GM04504 (cell line): ENCODE results near the gene EHBP1L1.

ENCODE experiments used
- DNase-seq: peaks from one replicate; pipeline ENCODE4 v3.0.0-alpha.2; 2012; ENCODE audit warnings: low read depth

EHBP1L1 gene

DNA sequence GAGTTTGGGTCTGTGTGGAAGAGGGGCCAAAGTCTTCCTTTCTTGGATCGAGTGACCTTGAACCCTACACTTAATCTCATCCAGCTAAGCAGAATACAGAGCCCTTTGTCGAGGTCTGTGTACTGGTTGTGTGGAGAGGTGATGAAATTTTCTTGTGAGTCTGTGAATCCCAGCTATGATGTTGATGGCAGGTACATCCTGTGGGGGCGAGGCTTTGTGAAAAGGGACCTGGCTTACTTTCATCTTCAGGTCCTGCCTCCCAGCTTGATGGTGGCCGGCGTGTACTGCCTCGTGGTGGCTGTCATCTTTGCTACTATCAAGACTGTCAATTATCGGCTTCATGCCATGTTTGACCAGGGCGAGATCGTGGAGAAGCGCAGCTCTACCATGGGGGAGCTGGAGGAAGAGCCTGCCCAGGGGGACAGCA is 40.7 kb downstream of the EHBP1L1 start:
- no peak for DNase-seq

DNA sequence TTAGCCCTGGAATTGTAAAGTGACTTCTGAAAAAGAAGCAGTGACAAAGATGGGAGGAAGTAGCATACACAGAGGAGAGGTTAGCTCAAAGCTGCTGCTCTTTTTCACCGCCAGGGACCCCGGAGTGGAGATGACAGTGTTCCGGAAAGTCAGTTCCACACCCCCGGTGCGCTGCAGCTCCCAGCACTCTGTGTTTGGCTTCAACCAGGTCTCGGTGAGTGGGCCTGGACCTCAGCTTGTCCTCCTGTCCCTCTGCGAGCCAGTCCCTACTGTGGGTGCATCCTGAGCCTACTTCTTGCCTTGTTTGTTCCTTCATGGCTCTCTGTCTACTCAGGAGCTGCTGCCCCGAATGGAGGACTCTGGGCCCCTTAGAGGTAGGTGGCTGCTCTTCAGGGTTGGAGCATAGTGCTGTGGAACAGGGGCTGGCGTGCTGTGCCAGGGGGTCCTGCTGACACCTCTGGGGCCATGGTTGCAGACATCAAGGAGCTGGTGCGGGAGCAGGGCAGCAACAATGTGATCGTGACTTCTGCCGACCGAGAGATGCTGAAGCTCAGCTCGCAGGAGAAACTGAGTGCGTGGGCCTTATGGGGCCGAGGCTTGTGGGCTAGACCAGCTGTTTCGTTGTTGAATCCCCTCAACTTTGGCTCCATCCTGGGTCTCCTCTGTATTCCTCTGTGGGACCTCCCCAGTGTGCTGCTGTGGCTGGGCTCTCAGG is 41.4 kb downstream of the EHBP1L1 start:
- no peak for DNase-seq

DNA sequence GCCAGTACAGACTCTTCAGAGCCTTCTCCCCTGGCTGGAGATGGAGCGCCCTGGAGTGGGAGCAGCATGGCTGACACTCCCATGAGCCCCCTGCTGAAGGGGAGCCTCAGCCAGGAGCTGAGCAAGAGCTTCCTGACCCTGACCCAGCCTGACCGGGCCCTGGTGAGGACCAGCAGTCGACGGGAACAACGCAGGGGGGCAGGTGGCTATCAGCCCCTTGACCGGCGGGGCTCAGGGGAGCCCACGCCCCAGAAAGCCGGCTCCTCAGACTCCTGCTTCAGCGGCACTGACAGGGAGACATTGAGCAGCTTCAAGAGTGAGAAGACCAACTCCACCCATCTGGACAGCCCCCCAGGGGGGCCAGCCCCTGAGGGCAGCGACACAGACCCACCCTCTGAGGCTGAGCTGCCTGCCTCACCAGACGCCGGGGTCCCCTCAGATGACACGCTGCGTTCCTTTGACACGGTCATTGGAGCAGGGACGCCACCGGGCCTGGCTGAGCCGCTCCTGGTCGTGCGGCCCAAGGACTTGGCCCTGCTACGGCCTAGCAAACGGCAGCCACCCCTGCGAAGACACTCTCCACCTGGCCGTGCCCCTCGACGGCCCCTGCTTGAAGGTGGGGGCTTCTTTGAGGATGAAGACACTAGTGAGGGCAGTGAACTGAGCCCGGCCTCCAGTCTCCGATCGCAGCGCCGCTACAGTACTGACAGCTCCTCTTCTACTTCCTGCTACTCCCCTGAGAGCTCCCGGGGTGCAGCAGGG is 42.3 kb downstream of the EHBP1L1 start:
- no peak for DNase-seq

DNA sequence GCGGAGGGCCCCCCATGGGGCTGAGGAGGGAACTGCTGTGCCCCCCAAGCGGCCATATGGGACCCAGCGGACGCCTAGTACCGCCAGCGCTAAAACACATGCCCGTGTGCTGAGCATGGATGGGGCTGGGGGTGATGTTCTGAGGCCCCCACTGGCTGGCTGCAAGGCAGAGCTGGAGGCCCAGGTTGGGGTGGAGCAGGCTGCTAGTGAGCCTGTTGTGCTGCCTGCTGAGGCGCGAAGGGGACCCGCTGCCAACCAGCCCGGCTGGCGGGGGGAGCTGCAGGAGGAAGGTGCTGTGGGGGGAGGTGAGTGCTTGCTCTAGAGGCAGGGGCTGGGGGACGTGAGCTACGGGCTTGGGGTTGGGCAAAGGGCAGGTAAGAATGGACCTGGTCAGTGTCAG is 42.9 kb downstream of the EHBP1L1 start:
- no peak for DNase-seq

DNA sequence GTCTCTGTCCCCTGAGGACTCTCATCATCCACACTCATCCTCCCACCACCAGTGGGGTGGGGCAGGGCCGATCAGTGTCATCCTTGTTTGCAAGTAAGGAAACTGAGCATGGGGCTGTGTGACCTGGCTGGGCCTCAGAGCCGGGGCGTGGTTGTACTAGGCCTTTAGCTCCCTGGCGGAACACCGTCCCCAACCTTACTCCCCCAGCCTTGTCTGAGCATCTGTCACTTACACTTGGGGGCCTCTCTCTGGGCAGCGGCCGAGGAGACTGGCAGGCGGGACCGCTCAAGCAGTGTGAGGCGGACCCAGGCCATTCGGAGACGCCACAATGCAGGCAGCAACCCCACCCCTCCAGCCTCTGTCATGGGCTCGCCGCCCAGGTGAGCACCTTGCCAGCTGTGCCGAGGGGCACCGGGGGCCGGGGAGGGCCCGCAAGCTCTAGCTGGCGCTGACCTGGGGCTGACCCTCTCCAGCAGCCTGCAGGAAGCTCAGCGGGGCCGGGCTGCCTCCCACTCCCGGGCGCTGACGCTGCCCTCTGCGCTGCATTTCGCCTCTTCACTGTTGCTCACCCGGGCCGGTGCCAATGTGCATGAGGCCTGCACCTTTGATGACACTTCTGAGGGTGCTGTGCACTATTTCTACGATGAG is 43.6 kb downstream of the EHBP1L1 start:
- no peak for DNase-seq

DNA sequence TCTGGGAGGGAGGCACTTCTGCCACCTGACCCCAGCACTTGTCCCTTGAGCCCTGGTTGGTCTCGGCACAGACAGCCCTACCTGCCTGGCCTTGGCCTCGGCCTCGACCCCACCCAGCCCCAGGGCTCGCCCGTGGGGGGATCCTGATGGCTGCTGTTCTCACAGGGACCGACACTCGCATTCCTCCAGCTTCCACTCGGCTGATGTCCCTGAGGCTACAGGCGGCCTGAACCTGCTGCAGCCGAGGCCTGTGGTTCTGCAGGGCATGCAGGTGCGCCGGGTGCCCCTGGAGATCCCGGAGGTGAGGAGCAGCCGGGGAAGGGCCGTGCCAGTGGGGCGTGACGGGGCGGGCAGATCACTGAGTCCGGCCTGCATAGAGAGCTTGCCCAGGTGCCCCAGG is 44.8 kb downstream of the EHBP1L1 start:
- no peak for DNase-seq

DNA sequence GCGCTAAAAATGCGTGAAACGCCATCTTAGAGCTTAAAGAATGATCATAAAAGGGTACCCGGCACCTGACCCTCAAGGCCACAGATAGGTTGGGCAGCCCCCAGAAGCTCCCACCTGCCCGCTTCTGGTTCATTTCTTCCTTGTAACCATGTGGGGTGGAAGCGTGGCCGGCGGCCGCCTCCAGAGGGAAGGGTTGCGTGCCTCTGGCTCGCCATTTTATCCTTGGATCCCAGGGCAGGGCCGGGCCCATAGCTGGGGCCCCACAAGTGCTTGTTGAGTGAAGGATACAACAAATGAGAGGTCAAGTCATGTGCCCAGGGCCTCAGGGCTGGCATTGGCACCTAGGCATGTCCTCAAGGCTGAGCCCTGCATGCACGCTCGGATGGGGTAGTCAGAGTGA is 45.6 kb downstream of the EHBP1L1 start:
- DNase-seq = no peak

DNA sequence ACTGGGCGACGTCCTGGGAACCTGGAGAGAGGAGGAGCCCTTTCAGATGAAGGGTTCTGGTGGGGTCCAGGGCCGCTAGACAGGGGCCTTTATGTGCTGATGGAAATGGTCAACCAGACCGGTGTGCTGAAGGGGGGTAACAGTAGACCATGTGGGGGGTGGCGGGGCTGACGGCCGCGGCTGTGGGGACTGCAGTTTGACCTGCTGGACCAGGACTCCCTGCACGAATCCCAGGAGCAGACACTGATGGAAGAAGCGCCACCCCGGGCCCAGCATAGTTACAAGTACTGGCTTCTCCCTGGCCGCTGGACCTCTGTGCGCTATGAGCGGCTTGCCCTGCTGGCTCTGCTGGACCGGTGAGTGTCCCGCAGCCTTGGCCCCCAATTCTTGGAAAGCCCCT is 46.2 kb downstream of the EHBP1L1 start:
- no peak for DNase-seq

DNA sequence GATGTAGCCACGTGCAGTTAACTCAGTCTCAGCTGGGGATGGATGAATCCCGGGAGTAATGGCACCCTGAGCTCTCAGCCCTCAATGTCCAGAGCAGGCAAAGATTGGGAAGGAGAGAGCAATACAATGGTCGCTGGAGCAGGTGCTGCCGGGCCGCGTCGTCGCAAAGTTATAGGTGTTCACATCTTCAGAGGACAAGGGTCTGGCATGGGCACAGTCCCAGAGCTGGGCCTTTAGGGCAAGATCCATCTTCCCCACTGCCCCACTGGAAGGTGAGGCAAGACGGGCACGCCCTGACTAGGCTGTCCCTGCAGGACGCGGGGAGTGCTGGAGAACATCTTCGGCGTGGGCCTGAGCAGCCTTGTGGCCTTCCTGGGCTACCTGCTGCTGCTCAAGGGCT is 47.3 kb downstream of the EHBP1L1 start:
- no peak for DNase-seq

DNA sequence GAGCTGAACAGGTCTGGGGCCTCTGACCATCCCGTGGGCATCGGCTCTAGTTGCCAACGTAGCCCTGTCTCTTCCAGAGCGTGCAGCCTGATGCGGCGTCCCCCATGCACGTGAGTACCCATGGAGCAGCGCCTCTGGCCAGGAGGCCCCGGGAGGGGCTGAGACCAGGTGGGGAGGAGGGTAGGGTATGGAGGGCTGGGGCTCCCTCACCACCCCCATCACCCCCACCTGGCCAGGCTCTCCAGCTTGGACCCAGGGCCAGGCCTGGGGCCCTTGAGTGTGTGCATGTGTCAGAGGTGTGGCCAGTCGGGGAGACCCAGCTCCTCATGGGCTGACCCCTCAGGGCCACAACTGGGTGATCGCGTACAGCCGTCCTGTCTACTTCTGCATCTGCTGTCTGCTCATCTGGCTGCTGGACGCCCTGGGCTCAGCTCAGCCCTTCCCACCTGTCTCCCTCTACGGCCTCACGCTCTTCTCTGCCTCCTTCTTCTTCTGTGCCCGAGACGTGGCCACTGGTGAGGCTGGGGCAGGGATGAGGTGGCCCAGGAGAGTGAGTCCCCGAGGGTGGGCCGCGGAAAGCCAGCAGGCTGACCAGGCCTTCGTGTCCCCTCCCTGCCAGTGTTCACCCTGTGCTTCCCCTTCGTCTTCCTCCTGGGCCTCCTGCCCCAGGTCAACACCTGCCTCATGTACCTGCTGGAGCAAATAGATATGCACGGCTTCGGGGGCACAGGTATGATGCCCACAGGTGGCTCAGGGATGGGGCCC is 48.2 kb downstream of the EHBP1L1 start:
- DNase-seq = no peak

DNA sequence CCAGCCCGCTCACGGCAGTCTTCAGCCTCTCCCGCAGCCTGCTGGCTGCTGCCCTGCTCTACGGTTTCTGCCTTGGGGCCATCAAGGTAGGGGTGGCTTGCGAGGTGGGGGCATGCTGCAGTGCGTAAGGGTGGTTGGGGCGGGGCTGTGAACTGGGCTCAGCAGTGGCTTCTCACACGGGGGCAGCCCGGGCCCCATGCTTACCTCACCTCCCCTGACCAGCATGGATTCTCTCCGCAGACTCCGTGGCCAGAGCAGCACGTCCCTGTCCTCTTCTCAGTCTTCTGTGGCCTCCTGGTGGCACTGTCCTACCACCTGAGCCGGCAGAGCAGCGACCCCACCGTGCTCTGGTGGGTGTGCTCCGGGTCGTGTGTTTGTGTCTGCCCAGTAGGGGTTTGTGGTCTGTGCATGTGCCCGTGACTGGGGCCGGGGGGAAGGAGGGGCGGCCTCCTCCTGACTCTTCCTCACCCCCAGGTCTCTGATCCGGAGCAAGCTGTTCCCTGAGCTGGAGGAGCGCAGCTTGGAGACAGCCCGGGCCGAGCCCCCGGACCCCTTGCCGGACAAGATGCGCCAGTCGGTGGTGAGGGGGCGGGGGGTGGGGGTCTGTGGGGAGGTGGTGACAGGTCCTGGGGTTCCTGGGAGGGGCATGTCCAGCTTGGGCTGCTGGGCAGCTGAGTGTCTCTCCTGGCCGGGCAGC is 49.2 kb downstream of the EHBP1L1 start:
- no peak for DNase-seq

DNA sequence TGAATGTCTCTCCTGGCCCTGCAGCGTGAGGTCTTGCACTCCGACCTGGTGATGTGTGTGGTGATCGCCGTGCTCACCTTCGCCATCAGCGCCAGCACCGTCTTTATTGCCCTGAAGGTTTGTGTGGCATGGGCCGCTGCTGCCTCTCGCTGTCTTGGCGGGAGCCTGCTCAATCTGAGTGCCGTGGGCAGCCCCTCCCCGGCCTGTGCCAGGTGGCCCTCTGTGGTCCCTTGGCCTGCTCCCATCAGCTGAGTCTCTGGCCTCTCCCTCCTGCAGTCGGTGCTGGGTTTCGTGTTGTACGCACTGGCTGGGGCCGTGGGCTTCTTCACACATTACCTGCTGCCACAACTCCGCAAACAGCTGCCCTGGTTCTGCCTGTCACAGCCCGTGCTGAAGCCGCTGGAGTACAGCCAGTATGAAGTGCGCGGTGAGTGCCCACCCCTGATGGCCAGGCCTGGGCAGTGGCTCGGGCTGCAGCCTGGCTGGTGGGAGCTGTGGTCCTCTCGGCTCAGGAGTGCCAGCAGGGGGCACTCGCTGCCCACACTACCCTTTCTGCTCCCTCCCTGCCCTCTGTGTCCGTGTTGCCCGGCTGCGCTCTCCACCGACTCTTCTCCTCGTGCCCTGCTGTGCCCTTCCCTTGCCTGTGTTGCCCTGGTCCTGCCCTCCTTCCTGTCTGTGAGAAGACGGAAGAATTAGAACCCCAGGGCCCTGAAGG is 49.9 kb downstream of the EHBP1L1 start:
- DNase-seq = no peak

DNA sequence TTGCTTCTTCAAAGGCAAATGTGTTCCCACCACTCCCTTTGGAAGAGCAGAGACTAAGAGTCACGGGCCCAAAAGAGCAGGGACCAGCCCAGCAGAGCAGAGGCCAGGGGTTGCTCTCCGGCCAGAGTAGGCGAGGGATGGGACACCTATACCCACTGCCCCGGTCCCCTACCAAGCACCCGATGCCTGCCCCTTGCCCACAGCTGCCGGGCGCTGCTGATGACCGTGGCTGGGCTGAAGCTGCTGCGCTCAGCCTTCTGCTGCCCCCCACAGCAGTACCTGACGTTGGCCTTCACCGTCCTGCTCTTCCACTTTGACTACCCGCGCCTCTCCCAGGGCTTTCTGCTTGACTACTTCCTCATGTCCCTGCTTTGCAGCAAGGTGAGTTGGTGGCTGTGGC is 51.3 kb downstream of the EHBP1L1 start:
- no peak for DNase-seq

DNA sequence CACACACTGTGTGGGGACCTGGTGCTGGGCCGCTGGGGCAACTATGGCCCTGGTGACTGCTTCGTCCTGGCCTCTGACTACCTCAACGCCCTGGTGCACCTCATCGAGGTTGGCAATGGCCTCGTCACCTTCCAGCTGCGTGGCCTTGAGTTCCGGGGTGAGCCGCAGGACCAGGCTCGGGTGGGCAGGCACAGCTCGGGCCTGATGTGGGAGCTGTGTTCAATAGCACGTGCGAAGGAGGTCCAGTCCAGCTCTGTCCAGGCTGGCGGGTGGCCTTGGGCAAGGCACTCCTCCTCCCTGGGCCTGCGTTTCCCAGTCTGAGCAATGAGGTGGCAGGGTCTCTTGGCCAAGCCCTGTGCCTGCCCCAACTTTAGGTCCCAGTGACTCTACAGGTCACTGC is 53.7 kb downstream of the EHBP1L1 start:
- no peak for DNase-seq

DNA sequence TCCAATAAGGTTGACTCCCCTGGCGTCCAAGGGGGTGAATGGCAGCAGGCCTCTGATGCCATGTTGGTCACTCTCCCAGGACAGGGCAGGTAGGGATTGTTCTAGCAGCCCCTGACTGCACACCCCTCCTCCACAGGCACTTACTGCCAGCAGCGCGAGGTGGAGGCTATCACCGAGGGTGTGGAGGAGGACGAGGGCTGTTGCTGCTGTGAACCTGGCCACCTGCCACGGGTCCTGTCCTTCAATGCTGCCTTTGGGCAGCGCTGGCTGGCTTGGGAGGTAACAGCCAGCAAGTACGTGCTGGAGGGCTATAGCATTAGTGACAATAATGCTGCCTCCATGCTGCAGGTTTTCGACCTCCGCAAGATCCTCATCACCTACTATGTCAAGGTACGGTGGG is 54.4 kb downstream of the EHBP1L1 start:
- no peak for DNase-seq

DNA sequence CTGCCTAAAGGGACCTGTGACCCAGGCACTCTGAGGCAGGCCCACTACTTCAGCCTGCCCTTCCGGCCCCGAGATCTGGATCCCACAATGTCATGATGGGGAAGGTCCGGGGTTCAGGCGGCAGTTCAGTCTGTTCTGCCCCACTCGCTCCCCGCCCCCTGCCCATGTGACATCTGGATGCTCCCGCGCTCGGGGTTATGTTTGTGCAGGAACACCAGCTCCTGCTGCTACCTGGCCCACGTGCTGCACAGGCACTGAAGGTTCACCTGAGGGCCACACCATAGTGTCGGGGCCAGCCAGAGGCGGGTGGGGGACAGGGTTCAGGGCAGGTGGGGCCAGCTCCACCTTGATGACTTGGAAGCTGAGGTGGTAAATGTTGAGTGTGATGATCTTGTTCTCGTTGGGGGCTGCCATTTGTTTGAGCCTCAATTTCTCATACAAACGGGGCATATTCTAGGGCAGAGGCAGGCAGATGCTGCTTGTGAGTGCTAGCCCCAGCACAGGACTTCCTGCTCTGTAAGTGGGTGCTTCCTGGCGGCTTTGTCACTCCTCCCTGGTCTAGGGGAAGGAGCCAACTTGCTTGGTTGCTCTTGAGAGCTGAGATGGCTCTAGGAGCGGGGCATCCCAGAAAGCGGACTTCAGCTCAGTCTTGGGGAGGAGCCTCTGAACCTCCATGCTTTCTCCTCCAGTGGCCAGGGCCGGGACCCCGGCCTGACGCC is 57.7 kb downstream of the EHBP1L1 start:
- no peak for DNase-seq

DNA sequence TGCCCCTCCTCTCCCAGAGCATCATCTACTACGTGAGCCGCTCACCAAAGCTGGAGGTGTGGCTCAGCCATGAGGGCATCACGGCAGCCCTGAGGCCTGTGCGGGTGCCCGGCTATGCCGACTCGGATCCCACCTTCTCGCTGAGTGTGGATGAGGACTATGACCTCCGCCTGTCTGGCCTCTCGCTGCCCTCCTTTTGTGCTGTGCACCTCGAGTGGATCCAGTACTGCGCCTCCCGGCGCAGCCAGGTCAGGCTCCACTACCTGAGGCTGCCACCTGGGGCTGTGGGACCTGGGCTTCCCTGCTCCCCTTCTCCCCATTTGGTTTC is 58.2 kb downstream of the EHBP1L1 start:
- no peak for DNase-seq

DNA sequence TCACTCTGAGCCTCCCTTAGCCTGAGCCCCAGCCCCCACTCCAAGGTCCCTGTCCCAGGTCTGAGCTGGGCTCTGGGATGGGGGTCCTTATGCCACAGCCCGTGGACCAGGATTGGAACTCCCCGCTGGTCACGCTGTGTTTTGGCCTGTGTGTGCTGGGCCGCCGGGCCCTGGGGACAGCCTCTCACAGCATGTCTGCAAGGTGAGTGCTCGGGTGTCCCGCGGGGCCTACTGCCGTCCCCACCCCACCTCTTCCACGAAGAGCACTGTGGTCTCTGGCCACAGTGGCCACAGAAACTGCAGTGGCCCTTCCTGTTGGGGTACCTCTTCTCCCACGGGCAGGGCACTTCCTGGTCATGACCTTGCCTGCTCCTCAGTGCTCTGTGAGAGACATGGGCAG is 58.6 kb downstream of the EHBP1L1 start:
- no peak for DNase-seq

DNA sequence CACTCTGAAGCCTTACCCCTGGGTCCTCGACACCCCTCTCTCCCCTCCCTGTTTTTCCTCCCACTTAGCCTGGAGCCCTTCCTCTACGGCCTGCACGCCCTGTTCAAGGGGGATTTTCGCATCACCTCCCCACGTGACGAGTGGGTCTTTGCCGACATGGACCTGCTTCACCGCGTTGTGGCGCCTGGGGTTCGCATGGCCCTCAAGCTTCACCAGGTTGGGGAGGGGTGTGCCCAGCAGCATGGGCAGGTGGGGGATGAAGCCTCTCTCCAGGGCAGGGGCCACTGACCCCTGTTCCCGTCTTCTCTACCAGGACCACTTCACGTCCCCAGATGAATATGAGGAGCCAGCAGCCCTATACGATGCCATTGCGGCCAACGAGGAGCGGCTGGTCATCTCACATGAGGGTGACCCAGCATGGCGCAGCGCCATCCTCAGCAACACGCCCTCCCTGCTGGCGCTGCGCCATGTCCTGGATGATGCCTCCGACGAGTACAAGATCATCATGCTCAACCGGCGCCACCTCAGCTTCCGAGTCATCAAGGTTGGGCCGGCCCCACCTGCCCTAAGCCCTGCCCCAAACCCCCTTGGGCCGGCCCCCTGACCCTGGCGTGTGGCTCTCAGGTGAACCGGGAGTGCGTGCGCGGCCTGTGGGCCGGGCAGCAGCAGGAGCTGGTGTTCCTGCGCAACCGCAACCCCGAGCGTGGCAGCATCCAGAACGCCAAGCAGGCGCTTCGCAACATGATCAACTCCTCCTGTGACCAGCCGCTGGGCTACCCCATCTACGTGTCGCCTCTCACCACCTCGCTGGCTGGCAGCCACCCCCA is 59.3 kb downstream of the EHBP1L1 start:
- DNase-seq = no peak
